GM21723 (cell line): ENCODE results near the gene PDE9A.
"Not testable (repeated sequence)": the region's sequence is repeated elsewhere in the genome, so short reads cannot be mapped to it uniquely, and the experiment has no call there.

Experiments
- ATAC-seq: cut with Tn5 transposase; IDR thresholded peaks from one replicate; pipeline ENCODE4 v1.9.1; 2021; ENCODE audit warnings: mild to moderate bottlenecking, moderate library complexity; ENCODE audit not compliant: unreplicated experiment

The PDE9A gene

GRCh38 chr21:42785666-42786427, 132.4 kb downstream of the PDE9A start:
- ATAC-seq = no peak

GRCh38 chr21:42786884-42787283, 133.5 kb downstream of the PDE9A start:
- no peak for ATAC-seq

GRCh38 chr21:42787613-42788012, 134.2 kb downstream of the PDE9A start:
- no peak for ATAC-seq

GRCh38 chr21:42790520-42791065, 137.2 kb downstream of the PDE9A start:
- ATAC-seq = no peak

GRCh38 chr21:42793774-42794173, 140.4 kb downstream of the PDE9A start:
- ATAC-seq = no peak

GRCh38 chr21:42794551-42794950, 141.1 kb downstream of the PDE9A start:
- ATAC-seq = no peak

GRCh38 chr21:42796327-42797062, 143.1 kb downstream of the PDE9A start:
- ATAC-seq = no peak

- ATAC-seq = no peak
Observed at GRCh38 chr21:42797522-42797921, 144.1 kb downstream of the PDE9A start.

- ATAC-seq = no peak
Observed at GRCh38 chr21:42798106-42798505, 144.7 kb downstream of the PDE9A start.

GRCh38 chr21:42799516-42799915, 146.1 kb downstream of the PDE9A start:
- ATAC-seq = no peak

- ATAC-seq = no peak
Observed at GRCh38 chr21:42799948-42800347, 146.5 kb downstream of the PDE9A start.

GRCh38 chr21:42801616-42802015, 148.2 kb downstream of the PDE9A start:
- not testable (repeated sequence) for ATAC-seq

- no peak for ATAC-seq
Observed at GRCh38 chr21:42806509-42807140, 153.2 kb downstream of the PDE9A start.

GRCh38 chr21:42807293-42807895, 154.0 kb downstream of the PDE9A start:
- not testable (repeated sequence) for ATAC-seq

GRCh38 chr21:42807938-42808613, 154.7 kb downstream of the PDE9A start:
- ATAC-seq = no peak

- no peak for ATAC-seq
Observed at GRCh38 chr21:42809171-42809570, 155.8 kb downstream of the PDE9A start.

- no peak for ATAC-seq
Observed at GRCh38 chr21:42809577-42810475, 156.4 kb downstream of the PDE9A start.

GRCh38 chr21:42811960-42812359, 158.5 kb downstream of the PDE9A start:
- no peak for ATAC-seq

GRCh38 chr21:42812528-42813241, 159.3 kb downstream of the PDE9A start:
- ATAC-seq = not testable (repeated sequence)
